ENCODE measurements around the gene TLCD1. TPM values are rescaled to one million over a fixed set of nuclear protein-coding genes. Genes with fewer than 3 reads are reported as not detected.

Gene TLCD1
- polyA plus RNA-seq, 4 donors, result 14.3 to 20.1 (median 17.9) TPM

DNA sequence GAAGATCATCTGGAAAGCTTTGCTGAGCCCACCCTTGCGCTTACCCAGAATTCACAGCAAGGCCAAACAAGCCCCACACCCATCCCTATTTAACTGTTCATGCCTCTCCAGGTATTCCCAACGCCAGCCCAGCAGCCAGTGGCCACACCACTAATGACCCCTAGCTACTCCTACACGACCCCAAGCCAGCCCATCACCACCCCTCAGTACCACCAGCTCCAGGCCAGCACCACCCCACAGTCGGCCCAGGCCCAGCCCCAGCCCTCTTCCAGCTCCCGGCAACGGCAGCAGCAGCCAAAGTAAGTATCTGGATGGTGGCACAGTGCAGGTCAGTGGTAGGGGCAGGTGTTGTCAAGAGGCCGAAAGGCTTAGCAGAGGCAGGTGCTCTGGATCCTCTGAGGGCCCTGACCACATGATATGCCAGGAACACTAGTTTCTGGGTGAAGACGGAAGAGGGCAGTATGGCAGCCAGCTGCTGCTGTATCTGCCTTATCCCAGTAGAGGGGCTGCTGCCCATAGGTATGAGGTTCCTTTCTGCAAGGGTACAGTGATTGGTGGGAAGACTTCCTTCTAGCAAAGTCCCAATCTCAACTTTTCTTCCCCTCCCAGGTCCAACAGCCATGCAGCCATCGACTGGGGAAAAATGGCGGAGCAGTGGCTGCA lies 25.1 kb downstream of the TLCD1 start:
- DNase-seq (ENCODE audit: low read depth in 4 of 4, low spot score in 2 of 4), result no peak

DNA sequence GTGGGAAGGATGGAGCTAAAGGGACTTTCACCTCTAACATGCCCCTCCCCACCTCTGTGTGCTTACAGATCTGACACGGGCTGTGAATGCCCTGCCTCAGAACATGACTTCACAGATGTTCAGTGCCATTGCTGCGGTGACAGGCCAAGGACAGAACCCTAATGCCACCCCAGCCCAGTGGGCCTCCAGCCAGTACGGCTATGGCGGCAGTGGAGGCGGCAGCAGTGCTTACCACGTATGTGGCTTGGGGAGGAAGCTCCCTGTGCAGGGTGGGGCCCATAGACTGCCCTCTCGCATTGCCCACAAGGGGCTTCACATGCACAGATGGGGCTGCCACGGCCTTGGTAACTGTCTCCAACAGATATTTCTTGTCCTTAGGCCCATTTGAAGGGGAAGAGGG lies 25.8 kb downstream of the TLCD1 start:
- no peak for DNase-seq (ENCODE audit: low read depth in 4 of 4, low spot score in 2 of 4)

DNA sequence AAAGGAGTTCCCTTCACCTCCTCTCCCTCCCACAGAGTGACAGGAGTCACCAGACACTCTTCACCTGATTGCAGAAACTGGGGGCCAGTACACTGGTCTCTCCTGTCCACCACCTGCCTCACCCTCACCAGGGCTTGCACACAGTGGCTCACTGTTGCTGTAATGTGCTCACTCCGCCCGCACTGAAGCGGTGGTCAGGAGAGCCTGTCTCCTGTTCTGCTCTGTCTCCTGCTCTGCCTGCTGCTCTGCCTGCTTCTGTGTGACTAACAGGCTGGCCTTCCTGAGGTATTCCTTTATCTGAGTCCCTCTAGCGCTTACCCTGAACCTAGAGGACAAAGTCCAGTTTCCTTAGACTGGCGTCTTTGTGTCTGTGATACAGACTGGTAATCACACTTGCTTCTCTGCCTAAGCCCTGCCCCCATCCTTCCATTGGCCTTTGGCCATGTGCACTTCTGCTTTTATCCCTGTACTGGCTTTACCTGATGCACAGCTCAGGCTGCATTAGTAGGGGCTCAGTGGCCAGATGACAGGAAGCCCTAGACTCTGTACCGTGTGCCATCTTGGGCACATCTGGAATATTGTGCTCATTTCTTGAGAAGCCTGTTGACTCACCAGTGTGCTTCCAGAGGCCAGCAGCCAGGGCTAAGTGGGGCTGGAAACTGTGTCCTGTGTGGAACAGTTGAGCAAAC lies 27.6 kb downstream of the TLCD1 start:
- DNase-seq (ENCODE audit: low read depth in 4 of 4, low spot score in 2 of 4), result no peak

- DNase-seq (ENCODE audit: low read depth in 4 of 4, low spot score in 2 of 4), result no peak
These were observed 32.2 kb downstream of the TLCD1 start for GRCh38 chr17:28693869-28694268.

DNA sequence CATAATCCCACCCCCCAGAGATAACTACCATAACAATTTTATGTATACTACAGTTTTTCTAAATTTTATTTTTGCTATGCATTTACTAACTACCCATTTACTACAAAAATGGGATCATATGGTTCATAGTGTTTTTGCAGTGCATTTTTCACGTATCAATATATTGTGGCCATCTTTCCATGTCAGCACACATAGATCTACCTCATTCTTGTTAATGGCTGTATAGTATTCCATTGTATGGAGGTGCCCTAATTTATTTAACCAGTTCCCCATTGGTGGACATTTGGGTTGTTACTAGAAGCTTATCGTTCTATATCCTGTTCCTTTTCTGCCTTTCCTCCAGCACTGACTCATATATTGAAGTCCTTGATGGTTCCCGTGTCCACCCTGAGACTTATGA lies 37.0 kb downstream of the TLCD1 start:
- no peak for DNase-seq (ENCODE audit: low read depth in 4 of 4, low spot score in 2 of 4)

DNA sequence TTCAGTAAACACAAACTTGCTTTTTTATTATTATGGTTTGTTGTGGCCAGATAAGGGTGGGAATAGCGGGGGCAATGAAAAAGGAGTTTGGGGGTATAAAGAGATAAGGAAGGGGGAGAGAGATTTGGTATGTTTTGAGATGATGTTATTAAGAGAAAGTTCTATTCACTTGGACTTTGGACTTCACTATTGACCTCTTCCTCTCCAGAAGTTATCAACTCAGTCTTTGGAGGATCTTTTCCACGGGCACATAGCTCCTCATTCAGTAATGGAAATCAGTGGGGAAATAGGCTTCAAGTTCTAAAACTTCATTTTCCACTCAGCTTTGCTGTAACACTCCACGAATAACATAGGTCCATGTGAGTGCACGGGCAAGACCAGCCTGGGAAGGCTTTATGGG lies 37.6 kb downstream of the TLCD1 start:
- no peak for DNase-seq (ENCODE audit: low read depth in 4 of 4, low spot score in 2 of 4)

DNA sequence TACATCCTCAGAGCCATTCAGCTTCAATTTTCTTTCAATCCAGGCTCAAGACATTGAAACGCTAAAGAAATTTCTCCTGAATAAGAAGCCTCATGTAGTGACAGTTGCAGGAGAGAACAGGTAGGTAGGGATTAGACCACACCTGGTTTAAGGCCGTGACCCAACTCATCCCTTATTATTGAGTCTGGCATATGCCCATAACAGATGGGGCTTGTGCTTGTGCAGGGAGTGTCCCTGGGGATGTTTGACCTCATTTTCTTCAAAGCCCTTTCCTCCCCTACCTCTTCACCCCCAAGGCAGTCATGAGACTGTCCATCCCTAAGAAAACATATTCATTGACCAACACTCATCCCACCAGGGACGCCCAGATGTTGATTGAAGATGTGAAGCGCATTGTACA lies 39.7 kb downstream of the TLCD1 start:
- DNase-seq (ENCODE audit: low read depth in 4 of 4, low spot score in 2 of 4), result no peak

GRCh38 chr17:28685366-28685765 lies 40.7 kb downstream of the TLCD1 start:
- DNase-seq (ENCODE audit: low read depth in 4 of 4, low spot score in 2 of 4), result no peak

- DNase-seq (ENCODE audit: low read depth in 4 of 4, low spot score in 2 of 4), result no peak
These were observed 41.1 kb downstream of the TLCD1 start for GRCh38 chr17:28684963-28685362.

GRCh38 chr17:28682655-28683054 lies 43.4 kb downstream of the TLCD1 start:
- no peak for DNase-seq (ENCODE audit: low read depth in 4 of 4, low spot score in 2 of 4)

GRCh38 chr17:28675980-28676379 lies 50.1 kb downstream of the TLCD1 start:
- DNase-seq (ENCODE audit: low read depth in 4 of 4, low spot score in 2 of 4), result no peak

- DNase-seq (ENCODE audit: low read depth in 4 of 4, low spot score in 2 of 4), result no peak
These were observed 50.5 kb downstream of the TLCD1 start for GRCh38 chr17:28675490-28675889.

Other genes starting within 250 kb of the TLCD1 start
- gene FOXN1, start 219.9 kb downstream of the TLCD1 start, polyA plus RNA-seq (ENCODE audit: insufficient read length in 4 of 4), result under 1 TPM; 0.33 to 0.81 (median 0.56) TPM
- 10 to 100 TPM; 55.6 to 79.7 (median 65.4) TPM for gene UNC119, start 173.6 kb downstream of the TLCD1 start, polyA plus RNA-seq (ENCODE audit: insufficient read length in 4 of 4)
- 100 to 1,000 TPM in 2 of 4 donors, 10 to 100 TPM in 2; 91.2 to 103 (median 95.8) TPM for gene PIGS, start 154.7 kb downstream of the TLCD1 start, polyA plus RNA-seq (ENCODE audit: insufficient read length in 4 of 4)
- gene ALDOC, start 149.3 kb downstream of the TLCD1 start, polyA plus RNA-seq (ENCODE audit: insufficient read length in 4 of 4), result 10 to 100 TPM; 17.7 to 31.4 (median 24.6) TPM
- 10 to 100 TPM; 41.8 to 71.2 (median 53.9) TPM for gene SPAG5, start 127.2 kb downstream of the TLCD1 start, polyA plus RNA-seq (ENCODE audit: insufficient read length in 4 of 4)
- 10 to 100 TPM in 2 of 4 donors, 1 to 10 TPM in 2; 4.5 to 34.0 (median 16.9) TPM for gene RSKR, start 112.0 kb downstream of the TLCD1 start, polyA plus RNA-seq (ENCODE audit: insufficient read length in 4 of 4)
- gene BLTP2, start 81.1 kb downstream of the TLCD1 start, polyA plus RNA-seq (ENCODE audit: insufficient read length in 4 of 4), result 100 to 1,000 TPM in 2 of 4 donors, 10 to 100 TPM in 2; 75.2 to 106 (median 93.5) TPM
- gene SDF2, start 64.3 kb downstream of the TLCD1 start, polyA plus RNA-seq (ENCODE audit: insufficient read length in 4 of 4), result 10 to 100 TPM; 72.7 to 88.1 (median 82.7) TPM
- gene SUPT6H, start 64.0 kb downstream of the TLCD1 start, polyA plus RNA-seq (ENCODE audit: insufficient read length in 4 of 4), result 10 to 100 TPM; 63.1 to 83.7 (median 74.1) TPM
- 10 to 100 TPM in 1 of 4 donors, 1 to 10 TPM in 3; 4.3 to 12.9 (median 7.9) TPM for gene PROCA1, start 14.3 kb downstream of the TLCD1 start, polyA plus RNA-seq (ENCODE audit: insufficient read length in 4 of 4)
- 100 to 1,000 TPM; 169 to 203 (median 186) TPM for gene RAB34, start 8.4 kb downstream of the TLCD1 start, polyA plus RNA-seq (ENCODE audit: insufficient read length in 4 of 4)
- 1,000 to 10,000 TPM in 2 of 4 donors, 100 to 1,000 TPM in 2; 742 to 1,048 (median 924) TPM for gene RPL23A, start 6.2 kb downstream of the TLCD1 start, polyA plus RNA-seq (ENCODE audit: insufficient read length in 4 of 4)
- 10 to 100 TPM in 2 of 4 donors, 1 to 10 TPM in 2; 6.2 to 13.8 (median 10.2) TPM for gene NEK8, start 2.6 kb upstream of the TLCD1 start, polyA plus RNA-seq (ENCODE audit: insufficient read length in 4 of 4)
- gene TRAF4, start 17.8 kb upstream of the TLCD1 start, polyA plus RNA-seq (ENCODE audit: insufficient read length in 4 of 4), result 100 to 1,000 TPM; 101 to 176 (median 126) TPM
- gene FAM222B, start 116.6 kb upstream of the TLCD1 start, polyA plus RNA-seq (ENCODE audit: insufficient read length in 4 of 4), result 10 to 100 TPM; 20.1 to 26.2 (median 20.8) TPM
- 10 to 100 TPM; 60.2 to 76.2 (median 69.0) TPM for gene ERAL1, start 128.8 kb upstream of the TLCD1 start, polyA plus RNA-seq (ENCODE audit: insufficient read length in 4 of 4)
- gene FLOT2, start 171.5 kb upstream of the TLCD1 start, polyA plus RNA-seq (ENCODE audit: insufficient read length in 4 of 4), result 100 to 1,000 TPM in 2 of 4 donors, 10 to 100 TPM in 2; 84.9 to 107 (median 96.9) TPM
- gene DHRS13, start 176.8 kb upstream of the TLCD1 start, polyA plus RNA-seq (ENCODE audit: insufficient read length in 4 of 4), result 10 to 100 TPM; 13.2 to 18.0 (median 15.2) TPM
- 10 to 100 TPM; 41.2 to 66.9 (median 50.8) TPM for gene PHF12, start 225.3 kb upstream of the TLCD1 start, polyA plus RNA-seq (ENCODE audit: insufficient read length in 4 of 4)

Measured in left renal cortex interstitium (tissue), 4 donors.